WI38 (cell line): ENCODE results near the gene EMC9.

Source experiments
- H3K4me3 ChIP-seq: 2 replicates; pipeline ENCODE4 v1.5.1; 2011; ENCODE audit warnings: low read depth, mild to moderate bottlenecking, control low read depth, low read length
- TF ChIP-seq, protein P1 (sequence below): IDR thresholded peaks from 2 replicates; pipeline ENCODE4 v1.5.1; 2012; ENCODE audit warnings: low read depth, mild to moderate bottlenecking, control low read depth, low read length

EMC9 gene

GRCh38 chr14:24155100-24155499 lies 13.7 kb upstream of the EMC9 start:
- TF ChIP-seq, protein P1, sequence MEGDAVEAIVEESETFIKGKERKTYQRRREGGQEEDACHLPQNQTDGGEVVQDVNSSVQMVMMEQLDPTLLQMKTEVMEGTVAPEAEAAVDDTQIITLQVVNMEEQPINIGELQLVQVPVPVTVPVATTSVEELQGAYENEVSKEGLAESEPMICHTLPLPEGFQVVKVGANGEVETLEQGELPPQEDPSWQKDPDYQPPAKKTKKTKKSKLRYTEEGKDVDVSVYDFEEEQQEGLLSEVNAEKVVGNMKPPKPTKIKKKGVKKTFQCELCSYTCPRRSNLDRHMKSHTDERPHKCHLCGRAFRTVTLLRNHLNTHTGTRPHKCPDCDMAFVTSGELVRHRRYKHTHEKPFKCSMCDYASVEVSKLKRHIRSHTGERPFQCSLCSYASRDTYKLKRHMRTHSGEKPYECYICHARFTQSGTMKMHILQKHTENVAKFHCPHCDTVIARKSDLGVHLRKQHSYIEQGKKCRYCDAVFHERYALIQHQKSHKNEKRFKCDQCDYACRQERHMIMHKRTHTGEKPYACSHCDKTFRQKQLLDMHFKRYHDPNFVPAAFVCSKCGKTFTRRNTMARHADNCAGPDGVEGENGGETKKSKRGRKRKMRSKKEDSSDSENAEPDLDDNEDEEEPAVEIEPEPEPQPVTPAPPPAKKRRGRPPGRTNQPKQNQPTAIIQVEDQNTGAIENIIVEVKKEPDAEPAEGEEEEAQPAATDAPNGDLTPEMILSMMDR = no peak
- H3K4me3 ChIP-seq = no peak overlapping the region

DNA sequence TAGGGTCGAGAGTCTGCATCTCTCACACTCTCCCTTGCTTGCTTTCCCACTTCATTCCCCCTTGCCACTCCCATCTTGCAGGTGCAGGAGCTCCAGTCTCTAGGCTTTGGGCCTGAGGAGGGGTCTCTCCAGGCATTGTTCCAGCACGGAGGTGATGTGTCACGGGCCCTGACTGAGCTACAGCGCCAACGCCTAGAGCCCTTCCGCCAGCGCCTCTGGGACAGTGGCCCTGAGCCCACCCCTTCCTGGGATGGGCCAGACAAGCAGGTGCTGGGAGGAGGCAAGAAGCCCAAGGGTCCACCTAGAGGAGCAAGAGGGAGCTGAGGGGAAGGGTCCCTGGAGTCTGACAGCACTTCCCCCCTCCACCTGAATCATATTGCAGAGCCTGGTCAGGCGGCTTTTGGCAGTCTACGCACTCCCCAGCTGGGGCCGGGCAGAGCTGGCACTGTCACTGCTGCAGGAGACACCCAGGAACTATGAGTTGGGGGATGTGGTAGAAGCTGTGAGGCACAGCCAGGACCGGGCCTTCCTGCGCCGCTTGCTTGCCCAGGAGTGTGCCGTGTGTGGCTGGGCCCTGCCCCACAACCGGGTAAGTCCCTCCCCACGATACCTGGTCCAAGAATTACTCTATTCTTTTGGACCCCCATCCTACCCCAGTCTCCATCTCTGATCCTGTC lies 10.2 kb upstream of the EMC9 start:
- TF ChIP-seq, protein P1 = no peak
- H3K4me3 ChIP-seq = no peak overlapping the region

DNA sequence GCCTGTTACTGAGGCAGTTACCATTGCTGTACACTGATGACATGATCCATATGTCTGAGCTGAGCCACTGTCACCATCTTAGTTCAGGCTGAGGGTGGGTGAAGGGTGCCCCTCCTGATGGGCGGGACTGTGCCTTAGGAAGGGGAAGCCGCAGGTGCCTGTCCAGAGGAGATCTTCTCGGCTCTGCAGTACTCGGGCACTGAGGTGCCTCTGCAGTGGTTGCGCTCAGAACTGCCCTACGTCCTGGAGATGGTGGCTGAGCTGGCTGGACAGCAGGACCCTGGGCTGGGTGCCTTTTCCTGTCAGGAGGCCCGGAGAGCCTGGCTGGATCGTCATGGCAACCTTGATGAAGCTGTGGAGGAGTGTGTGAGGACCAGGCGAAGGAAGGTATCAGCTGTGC lies 9.6 kb upstream of the EMC9 start:
- TF ChIP-seq, protein P1 = no peak
- no peak overlapping the region for H3K4me3 ChIP-seq

- H3K4me3 ChIP-seq = no peak overlapping the region
- TF ChIP-seq, protein P1 = no peak
Measured at GRCh38 chr14:24150567-24150966, 9.2 kb upstream of the EMC9 start.

- no peak overlapping the region for H3K4me3 ChIP-seq
- TF ChIP-seq, protein P1 = no peak
Measured at GRCh38 chr14:24150061-24150460, 8.7 kb upstream of the EMC9 start.

DNA sequence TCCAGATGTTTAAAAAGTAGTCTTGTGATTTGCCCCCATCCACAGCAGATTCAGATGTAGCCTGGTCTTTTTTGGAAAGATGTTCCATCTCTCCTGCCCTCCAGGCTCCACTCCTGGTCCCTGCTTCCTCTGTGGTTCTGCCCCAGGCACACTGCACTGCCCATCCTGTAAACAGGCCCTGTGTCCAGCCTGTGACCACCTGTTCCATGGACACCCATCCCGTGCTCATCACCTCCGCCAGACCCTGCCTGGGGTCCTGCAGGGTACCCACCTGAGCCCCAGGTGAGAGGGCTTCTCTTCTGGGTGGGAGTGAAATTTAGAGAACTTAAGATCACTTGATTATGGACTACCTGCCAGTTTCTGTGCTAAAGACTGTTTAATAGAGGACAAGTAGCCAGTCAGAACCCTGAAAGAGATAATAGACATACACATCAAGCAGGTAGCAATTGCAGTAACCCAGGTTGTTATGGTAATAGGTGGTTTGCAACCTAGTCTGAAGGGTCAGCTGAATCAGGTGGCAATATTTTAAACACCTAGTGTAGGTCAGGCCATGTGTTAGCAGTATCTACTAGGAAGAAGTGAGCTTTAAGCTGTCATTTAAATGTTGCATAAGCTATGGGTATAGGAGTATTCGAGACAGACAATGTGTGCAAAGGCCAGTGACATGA lies 8.0 kb upstream of the EMC9 start:
- TF ChIP-seq, protein P1 = no peak
- no peak overlapping the region for H3K4me3 ChIP-seq

DNA sequence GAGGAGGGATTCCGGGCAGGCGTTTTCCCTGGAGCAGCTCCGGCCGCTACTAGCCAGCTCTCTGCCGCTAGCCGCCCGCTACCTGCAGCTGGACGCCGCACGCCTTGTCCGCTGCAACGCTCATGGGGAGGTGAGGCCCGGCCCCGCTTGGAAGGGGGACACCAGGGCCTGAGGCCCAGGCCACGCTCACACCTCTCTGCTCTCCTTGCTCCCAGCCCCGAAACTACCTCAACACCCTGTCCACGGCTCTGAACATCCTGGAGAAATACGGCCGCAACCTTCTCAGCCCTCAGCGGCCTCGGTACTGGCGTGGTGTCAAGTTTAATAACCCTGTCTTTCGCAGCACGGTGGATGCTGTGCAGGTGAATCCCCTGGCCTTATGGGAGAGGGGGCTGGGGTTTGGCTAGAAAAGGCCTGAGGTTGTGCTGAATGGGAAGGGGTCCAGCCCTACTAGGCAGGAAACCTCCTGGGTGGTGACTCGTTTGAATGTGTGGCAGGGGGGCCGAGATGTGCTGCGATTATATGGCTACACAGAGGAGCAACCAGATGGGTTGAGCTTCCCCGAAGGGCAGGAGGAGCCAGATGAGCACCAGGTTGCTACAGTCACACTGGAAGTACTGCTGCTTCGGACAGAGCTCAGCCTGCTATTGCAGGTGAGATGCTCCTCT lies 6.5 kb upstream of the EMC9 start:
- H3K4me3 ChIP-seq = peak overlapping the region; percentile 75
- TF ChIP-seq, protein P1 = no peak
